DND-41 (cell line): Measurements from ENCODE around the gene MTPN.

Source experiments
- ATAC-seq: fragments of 200-7000 bp; cut with Tn5 transposase; 3 replicates; pipeline ENCODE4 v1.9.1; 2021; ENCODE audit warnings: low read depth; ENCODE audit not compliant: insufficient read depth
- DNase-seq: peaks from one replicate; pipeline ENCODE4 v3.0.0-alpha.2; 2020
- H2AFZ ChIP-seq: 2 replicates; pipeline ENCODE4 v1.6.0; 2012; ENCODE audit warnings: low read depth, low read length
- H3K27ac ChIP-seq: 2 replicates; pipeline ENCODE4 v1.5.1; 2012; ENCODE audit warnings: low read length, inconsistent platforms
- H3K27me3 ChIP-seq: fragments of 200-600 bp; sonication (generic); 2 replicates; pipeline ENCODE4 v1.6.0; 2012; ENCODE audit warnings: low read length, mild to moderate bottlenecking, inconsistent platforms; ENCODE audit not compliant: insufficient read depth, poor library complexity
- H3K36me3 ChIP-seq: 2 replicates; pipeline ENCODE4 v1.5.1; 2012; ENCODE audit warnings: low read length, inconsistent platforms; ENCODE audit not compliant: insufficient read depth
- H3K4me1 ChIP-seq: 2 replicates; pipeline ENCODE4 v1.5.1; 2012; ENCODE audit warnings: mild to moderate bottlenecking, low read length; ENCODE audit not compliant: insufficient read depth
- H3K4me2 ChIP-seq: 2 replicates; pipeline ENCODE4 v1.6.0; 2012; ENCODE audit warnings: mild to moderate bottlenecking, moderate library complexity, low read length, inconsistent platforms; ENCODE audit not compliant: insufficient read depth
- H3K4me3 ChIP-seq, 2 experiments: fragments of 200-600 bp in 1 of 2; shearing (Covaris generic) in 1 of 2; 2 replicates each; pipeline ENCODE4 v1.5.1; 2012 to 2016; ENCODE audit warnings: inconsistent platforms in 2 of 2, low read length in 2 of 2, mild to moderate bottlenecking in 2 of 2, low read depth in 1 of 2, moderate library complexity in 1 of 2
- H3K79me2 ChIP-seq: 2 replicates; pipeline ENCODE4 v1.6.0; 2012; ENCODE audit warnings: low read length, inconsistent platforms; ENCODE audit not compliant: insufficient read depth
- H3K9ac ChIP-seq: 2 replicates; pipeline ENCODE4 v1.6.0; 2012; ENCODE audit warnings: low read depth, mild to moderate bottlenecking, inconsistent platforms, low read length, moderate library complexity
- H3K9me3 ChIP-seq: 2 replicates; pipeline ENCODE4 v1.5.1; 2012; ENCODE audit warnings: low read length, moderate library complexity, mild to moderate bottlenecking, inconsistent platforms; ENCODE audit not compliant: insufficient read depth, severe bottlenecking
- H4K20me1 ChIP-seq: 2 replicates; pipeline ENCODE4 v1.6.0; 2012; ENCODE audit warnings: low read length; ENCODE audit not compliant: insufficient read depth
- EZH2 ChIP-seq: IDR thresholded peaks from 3 replicates; pipeline ENCODE4 v1.6.1; 2012; ENCODE audit warnings: borderline replicate concordance, low read depth, mild to moderate bottlenecking, moderate library complexity, low read length, inconsistent platforms; ENCODE audit not compliant: severe bottlenecking
- TF ChIP-seq, protein P1 (sequence below): IDR thresholded peaks from 2 replicates; pipeline ENCODE4 v1.5.1; 2012; ENCODE audit warnings: borderline replicate concordance, low read length, moderate library complexity, mild to moderate bottlenecking; ENCODE audit not compliant: poor library complexity, severe bottlenecking; ENCODE audit errors: extremely low read depth

Gene MTPN, protein sequence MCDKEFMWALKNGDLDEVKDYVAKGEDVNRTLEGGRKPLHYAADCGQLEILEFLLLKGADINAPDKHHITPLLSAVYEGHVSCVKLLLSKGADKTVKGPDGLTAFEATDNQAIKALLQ

DNA sequence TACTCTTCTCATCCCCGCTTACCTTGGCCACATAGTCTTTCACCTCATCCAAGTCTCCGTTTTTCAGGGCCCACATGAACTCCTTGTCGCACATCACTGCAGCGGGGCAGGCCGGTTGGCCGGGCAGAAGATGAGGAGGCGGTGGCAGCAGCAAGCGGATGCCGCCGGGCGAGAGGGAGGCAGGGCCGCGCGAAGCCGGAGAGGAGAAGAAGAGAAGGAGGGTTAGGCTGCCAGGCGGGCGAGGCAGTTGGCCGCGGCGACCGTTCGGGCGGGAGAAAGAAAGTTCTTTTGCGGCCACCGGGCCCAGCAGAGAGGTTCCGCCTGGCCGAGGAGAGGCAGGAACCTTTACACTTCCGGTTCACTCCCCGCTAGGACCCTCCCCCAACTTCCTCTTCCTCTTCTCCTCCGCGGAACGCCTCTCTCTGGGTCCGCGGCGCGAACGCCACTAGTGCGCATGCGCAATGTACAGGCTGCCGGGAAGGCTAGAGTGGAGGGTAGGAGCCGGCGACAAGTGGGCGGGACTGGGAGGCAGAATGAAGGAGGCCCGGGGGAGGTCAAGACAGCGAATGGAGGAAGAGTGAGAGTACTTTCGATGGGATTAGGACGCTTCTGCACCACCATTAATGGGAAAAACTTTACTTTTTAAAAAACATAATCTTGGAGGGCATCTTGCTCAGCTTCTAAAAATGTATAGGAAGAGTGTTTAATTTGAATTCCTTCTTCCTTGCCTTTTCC lies at the start of gene MTPN:
Gene MTPN, minus strand, starts transcription at position 353 of the 735 bp plus-strand sequence. Its CDS starts 259 bp downstream, at position 94.
- H3K4me2 ChIP-seq = peak within 1 kb of the TSS; percentile 89
- DNase-seq (peak; percentile 99), ATAC-seq (peak; percentile 84)
- H3K4me1 ChIP-seq = peaks cover 72% of the 10 kb centered on the region
- H3K27me3 ChIP-seq = no peaks in the 10 kb centered on the region
- peak within 1 kb of the TSS; percentile 87 for H3K9ac ChIP-seq
- H3K36me3 ChIP-seq = peaks cover 31% of the 10 kb centered on the region
- peak within 1 kb of the TSS; percentile 94 for H3K4me3 ChIP-seq
- peak within 1 kb of the TSS; percentile 90 for H2AFZ ChIP-seq
- peak within 1 kb of the TSS; percentile 90 for H3K27ac ChIP-seq
- H4K20me1 ChIP-seq = peaks cover 39% of the 10 kb centered on the region; the same call in 1 of the 2 replicates
- peaks cover 55% of the 10 kb centered on the region for H3K79me2 ChIP-seq
- H3K9me3 ChIP-seq = no peaks in the 10 kb centered on the region
- TF ChIP-seq, protein P1, sequence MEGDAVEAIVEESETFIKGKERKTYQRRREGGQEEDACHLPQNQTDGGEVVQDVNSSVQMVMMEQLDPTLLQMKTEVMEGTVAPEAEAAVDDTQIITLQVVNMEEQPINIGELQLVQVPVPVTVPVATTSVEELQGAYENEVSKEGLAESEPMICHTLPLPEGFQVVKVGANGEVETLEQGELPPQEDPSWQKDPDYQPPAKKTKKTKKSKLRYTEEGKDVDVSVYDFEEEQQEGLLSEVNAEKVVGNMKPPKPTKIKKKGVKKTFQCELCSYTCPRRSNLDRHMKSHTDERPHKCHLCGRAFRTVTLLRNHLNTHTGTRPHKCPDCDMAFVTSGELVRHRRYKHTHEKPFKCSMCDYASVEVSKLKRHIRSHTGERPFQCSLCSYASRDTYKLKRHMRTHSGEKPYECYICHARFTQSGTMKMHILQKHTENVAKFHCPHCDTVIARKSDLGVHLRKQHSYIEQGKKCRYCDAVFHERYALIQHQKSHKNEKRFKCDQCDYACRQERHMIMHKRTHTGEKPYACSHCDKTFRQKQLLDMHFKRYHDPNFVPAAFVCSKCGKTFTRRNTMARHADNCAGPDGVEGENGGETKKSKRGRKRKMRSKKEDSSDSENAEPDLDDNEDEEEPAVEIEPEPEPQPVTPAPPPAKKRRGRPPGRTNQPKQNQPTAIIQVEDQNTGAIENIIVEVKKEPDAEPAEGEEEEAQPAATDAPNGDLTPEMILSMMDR = no peak
- no peak for TF ChIP-seq EZH2

DNA sequence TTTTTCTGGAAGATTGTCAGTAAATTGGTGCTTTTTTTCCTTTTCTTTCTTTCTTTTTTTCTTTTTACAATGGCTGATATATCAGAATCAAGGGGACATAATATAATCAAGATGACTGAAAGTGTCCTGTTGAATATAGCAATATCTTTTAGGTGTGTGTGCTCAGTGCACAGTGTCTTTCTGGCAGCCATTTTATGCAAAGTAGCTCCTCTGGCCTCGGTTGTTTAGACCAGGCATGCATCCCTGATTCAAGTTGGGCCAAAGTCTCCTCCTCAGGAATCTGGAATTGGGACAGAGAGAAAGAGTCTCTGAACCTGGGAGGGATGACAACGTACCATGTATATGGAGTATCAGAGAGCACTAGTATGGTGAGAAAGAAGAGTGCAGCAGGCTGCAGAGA lies 49.0 kb upstream of the MTPN start:
- no peak overlapping the region for H3K4me2 ChIP-seq
- H3K4me1 ChIP-seq = no peaks in the 10 kb centered on the region
- TF ChIP-seq EZH2 = no peak
- TF ChIP-seq, protein P1 = no peak
- ATAC-seq (no peak), DNase-seq (no peak)
- no peak overlapping the region for H2AFZ ChIP-seq
- H3K4me3 ChIP-seq = no peak overlapping the region
- H3K9me3 ChIP-seq = no peaks in the 10 kb centered on the region
- no peaks in the 10 kb centered on the region for H3K27me3 ChIP-seq
- H3K79me2 ChIP-seq = no peaks in the 10 kb centered on the region
- H4K20me1 ChIP-seq = no peaks in the 10 kb centered on the region
- no peak overlapping the region for H3K27ac ChIP-seq
- no peaks in the 10 kb centered on the region for H3K36me3 ChIP-seq
- H3K9ac ChIP-seq = no peak overlapping the region

DNA sequence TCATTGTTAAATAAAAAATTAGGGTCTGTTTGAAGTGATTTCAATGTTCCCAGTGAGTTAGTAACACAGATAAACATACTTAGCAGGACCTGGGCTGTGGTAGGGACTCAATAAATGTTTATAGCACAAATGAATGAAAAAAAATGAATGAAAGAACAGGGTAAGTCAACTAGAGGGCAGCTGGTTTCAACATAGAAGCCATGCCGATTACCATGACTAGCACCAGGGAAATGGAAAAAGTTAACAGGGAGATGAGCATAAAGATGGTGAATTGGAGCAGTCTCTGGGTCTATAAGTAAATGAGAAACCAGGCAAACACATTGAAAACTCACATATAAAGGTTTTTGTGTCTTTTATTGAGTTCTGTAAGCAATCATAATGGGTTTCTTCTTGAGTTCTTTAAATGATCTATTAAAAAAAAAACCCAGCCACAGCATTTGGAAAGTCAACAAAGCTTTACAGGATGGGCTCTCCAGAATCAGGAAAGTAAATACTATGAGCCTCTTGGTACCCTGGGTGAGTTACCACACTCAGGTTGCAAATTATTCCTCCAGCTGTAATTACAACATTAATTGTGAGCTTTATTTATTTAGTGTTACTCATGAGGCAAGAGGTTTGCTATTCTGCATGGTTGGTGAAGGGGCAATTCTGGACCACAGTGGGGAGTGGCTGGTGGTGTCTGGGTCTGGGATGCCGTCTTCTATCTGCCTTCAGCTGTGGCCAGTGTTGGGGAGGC lies 46.1 kb upstream of the MTPN start:
- Histone ChIP-seq H3K4me1 (no peaks in the 10 kb centered on the region), H3K9me3 (no peaks in the 10 kb centered on the region), H3K4me3 (no peak overlapping the region), H3K79me2 (no peaks in the 10 kb centered on the region), H4K20me1 (no peaks in the 10 kb centered on the region), H3K27ac (no peak overlapping the region), H3K36me3 (no peaks in the 10 kb centered on the region), H3K27me3 (no peaks in the 10 kb centered on the region), H3K9ac (no peak overlapping the region), H3K4me2 (no peak overlapping the region), H2AFZ (no peak overlapping the region)
- DNase-seq = no peak
- TF ChIP-seq, protein P1 = no peak
- TF ChIP-seq EZH2 = no peak
- ATAC-seq = no peak
